ENCODE results near the gene WDR81.
A peak's percentile ranks its signal among the peaks of the same experiment; 100 is the strongest.

WDR81 gene

DNA sequence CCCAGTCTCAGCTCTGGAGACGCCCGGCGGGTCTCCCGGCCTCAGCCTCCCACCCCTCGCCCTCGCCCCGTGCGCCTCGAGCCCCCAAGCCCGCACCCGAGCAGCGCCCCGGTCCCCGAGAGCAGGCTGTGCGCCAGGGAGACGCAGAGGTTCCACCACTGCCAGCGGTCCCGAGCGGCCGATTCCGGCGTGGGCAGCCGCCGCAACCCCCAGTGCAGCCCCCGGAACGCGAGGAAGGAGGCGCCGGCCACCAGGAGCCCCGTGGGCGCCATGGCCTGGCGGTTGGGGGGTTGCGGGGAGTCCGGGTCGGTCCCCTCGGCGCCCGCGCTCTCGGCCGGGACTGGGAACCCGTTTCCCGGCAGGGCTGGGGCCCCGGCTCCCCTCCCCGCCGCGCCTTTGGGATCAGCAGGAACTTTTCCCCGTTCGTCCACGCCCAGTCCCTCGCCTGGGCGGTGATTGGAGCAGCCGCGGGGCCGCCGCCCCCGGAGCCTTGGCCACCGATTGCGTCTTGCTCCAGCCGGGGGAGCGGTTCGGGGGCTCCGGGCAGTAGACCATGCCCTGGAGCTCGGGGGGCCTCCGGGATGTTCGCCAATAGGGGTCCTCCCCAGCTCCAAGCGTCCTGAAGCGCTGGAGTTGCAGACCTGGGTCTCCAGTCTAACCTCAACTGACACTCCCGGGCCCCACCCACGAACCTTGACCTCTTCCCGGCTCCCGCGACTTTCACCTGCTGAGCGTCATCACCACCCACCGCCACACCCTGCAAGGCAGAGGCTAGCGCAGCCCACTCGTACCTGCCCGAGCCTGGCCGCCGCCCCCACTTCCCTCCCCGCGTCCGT, 14.3 kb upstream of the WDR81 start, which contains the start of gene TLCD2 (continued):
- TF ChIP-seq ZBTB26 (tag by site-specific recombination; optimal IDR thresholded peaks at IDR 0.05) (peak; percentile 42), ZNF792 (tag by site-specific recombination; IDR thresholded peaks at IDR 0.05) (no peak), ZNF529 (tag by site-specific recombination; IDR thresholded peaks at IDR 0.05; ENCODE audit: insufficient replicate concordance) (no peak), ZNF76 (tag by site-specific recombination; IDR thresholded peaks at IDR 0.05; ENCODE audit: borderline replicate concordance, low read depth) (0 out of 2 replicates have a peak, but pooled peaks have one; percentile 23)
- TF ChIP-seq, protein P1, sequence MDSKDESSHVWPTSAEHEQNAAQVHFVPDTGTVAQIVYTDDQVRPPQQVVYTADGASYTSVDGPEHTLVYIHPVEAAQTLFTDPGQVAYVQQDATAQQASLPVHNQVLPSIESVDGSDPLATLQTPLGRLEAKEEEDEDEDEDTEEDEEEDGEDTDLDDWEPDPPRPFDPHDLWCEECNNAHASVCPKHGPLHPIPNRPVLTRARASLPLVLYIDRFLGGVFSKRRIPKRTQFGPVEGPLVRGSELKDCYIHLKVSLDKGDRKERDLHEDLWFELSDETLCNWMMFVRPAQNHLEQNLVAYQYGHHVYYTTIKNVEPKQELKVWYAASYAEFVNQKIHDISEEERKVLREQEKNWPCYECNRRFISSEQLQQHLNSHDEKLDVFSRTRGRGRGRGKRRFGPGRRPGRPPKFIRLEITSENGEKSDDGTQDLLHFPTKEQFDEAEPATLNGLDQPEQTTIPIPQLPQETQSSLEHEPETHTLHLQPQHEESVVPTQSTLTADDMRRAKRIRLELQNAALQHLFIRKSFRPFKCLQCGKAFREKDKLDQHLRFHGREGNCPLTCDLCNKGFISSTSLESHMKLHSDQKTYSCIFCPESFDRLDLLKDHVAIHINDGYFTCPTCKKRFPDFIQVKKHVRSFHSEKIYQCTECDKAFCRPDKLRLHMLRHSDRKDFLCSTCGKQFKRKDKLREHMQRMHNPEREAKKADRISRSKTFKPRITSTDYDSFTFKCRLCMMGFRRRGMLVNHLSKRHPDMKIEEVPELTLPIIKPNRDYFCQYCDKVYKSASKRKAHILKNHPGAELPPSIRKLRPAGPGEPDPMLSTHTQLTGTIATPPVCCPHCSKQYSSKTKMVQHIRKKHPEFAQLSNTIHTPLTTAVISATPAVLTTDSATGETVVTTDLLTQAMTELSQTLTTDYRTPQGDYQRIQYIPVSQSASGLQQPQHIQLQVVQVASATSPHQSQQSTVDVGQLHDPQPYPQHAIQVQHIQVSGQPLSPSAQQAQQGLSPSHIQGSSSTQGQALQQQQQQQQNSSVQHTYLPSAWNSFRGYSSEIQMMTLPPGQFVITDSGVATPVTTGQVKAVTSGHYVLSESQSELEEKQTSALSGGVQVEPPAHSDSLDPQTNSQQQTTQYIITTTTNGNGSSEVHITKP (tag by site-specific recombination; IDR thresholded peaks at IDR 0.05): peak; percentile 79

GRCh38 chr17:1710807-1711553, 13.5 kb upstream of the WDR81 start:
- ChIA-PET CTCF (interaction anchor here (0.6 to 1.2 kb wide), 2 partner anchors 42 to 330 kb away, joined by 3 read pairs; no protein-coding TSS in a partner anchor), POLR2A (interaction anchor here (1.1 kb wide), 1 partner anchor 427 kb away, joined by 3 read pairs; no protein-coding TSS in a partner anchor)
- H3K36me3 ChIP-seq (ENCODE audit: control insufficient read depth in 2 of 2, insufficient read depth in 1 of 2, low read length in 2 of 2): peaks cover 0 to 23% of the 10 kb centered on the region in 2 experiments; a peak in 1 of 3 replicates
- peak overlapping the region; percentile 63 for H3K4me3 ChIP-seq (ENCODE audit: low read depth, low read length)
- H3K27ac ChIP-seq (ENCODE audit: extremely low read depth, low read depth, low read length): no peak overlapping the region; the same call in 1 of the 2 replicates
- H3K4me1 ChIP-seq (ENCODE audit: control insufficient read depth, insufficient read depth, low read length): peaks cover 15% of the 10 kb centered on the region
- TF ChIP-seq SP3 (tag by site-specific recombination; IDR thresholded peaks at IDR 0.05) (0 out of 2 replicates have a peak, but pooled peaks have one; percentile 10), ZNF10 (tag by site-specific recombination; IDR thresholded peaks at IDR 0.05) (no peak), KLF7 (tag by site-specific recombination; IDR thresholded peaks at IDR 0.05; ENCODE audit: borderline replicate concordance) (0 out of 2 replicates have a peak, but pooled peaks have one; percentile 6), GLIS2 (tag by site-specific recombination; IDR thresholded peaks at IDR 0.05) (0 out of 2 replicates have a peak, but pooled peaks have one; percentile 6), ZNF324 (tag by site-specific recombination; IDR thresholded peaks at IDR 0.05) (0 out of 2 replicates have a peak, but pooled peaks have one; percentile 2)
- H3K9me3 ChIP-seq (ENCODE audit: control insufficient read depth, insufficient read depth, low read depth, low read length): no peaks in the 10 kb centered on the region

- peaks cover 0 to 23% of the 10 kb centered on the region in 2 experiments; a peak in 1 of 3 replicates for H3K36me3 ChIP-seq (ENCODE audit: control insufficient read depth in 2 of 2, insufficient read depth in 1 of 2, low read length in 2 of 2)
- no peak overlapping the region for H3K4me3 ChIP-seq (ENCODE audit: low read depth, low read length)
- CTCF ChIA-PET: interaction anchor here (3.7 kb wide), 1 partner anchor 11 kb away, joined by 22 read pairs; the partner anchor contains the start of gene WDR81
- TF ChIP-seq ZNF354C (tag by site-specific recombination; IDR thresholded peaks at IDR 0.05; ENCODE audit: borderline replicate concordance, low read depth) (no peak), IKZF3 (tag by site-specific recombination; IDR thresholded peaks at IDR 0.05) (0 out of 2 replicates have a peak, but pooled peaks have one; percentile 26)
- H3K4me1 ChIP-seq (ENCODE audit: control insufficient read depth, insufficient read depth, low read length): peaks cover 15% of the 10 kb centered on the region
- no peaks in the 10 kb centered on the region for H3K9me3 ChIP-seq (ENCODE audit: control insufficient read depth, insufficient read depth, low read depth, low read length)
- H3K27ac ChIP-seq (ENCODE audit: extremely low read depth, low read depth, low read length): no peak overlapping the region
- POLR2A ChIA-PET: interaction anchor here (1.1 kb wide), 1 partner anchor 427 kb away, joined by 3 read pairs; no protein-coding TSS in a partner anchor
These were observed 12.7 kb upstream of the WDR81 start for GRCh38 chr17:1711804-1712203.

Measured in HEK293 (cell line).